ENCODE data around the gene IRS1.

IRS1 gene

DNA sequence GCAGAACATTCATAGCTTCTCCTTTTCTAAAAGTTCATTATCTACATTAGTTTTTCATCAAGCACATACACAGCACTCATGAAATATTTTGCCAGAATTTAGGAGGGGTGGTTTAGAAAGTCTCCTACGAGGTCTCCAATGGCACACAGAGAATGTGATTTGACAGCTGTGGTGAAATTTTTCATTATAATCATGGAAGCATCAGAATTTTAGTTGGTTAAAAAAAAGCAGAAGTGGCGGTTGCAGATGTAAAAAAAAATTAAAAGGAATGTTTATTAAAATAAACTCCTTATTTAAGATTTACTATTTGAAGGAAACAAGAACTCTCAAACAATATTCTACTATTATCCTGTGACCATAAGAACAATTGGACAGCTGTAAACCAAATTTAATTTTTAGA is 25.4 kb upstream of the IRS1 start:
- FAIRE-seq: peak; percentile 4

GRCh38 chr2:226818930-226819329 is 19.3 kb upstream of the IRS1 start:
- FAIRE-seq: no peak

- no peak for FAIRE-seq
These were observed 13.6 kb upstream of the IRS1 start for GRCh38 chr2:226813148-226813701.

- no peak for FAIRE-seq
These were observed 3.8 kb upstream of the IRS1 start for GRCh38 chr2:226803410-226803809.

DNA sequence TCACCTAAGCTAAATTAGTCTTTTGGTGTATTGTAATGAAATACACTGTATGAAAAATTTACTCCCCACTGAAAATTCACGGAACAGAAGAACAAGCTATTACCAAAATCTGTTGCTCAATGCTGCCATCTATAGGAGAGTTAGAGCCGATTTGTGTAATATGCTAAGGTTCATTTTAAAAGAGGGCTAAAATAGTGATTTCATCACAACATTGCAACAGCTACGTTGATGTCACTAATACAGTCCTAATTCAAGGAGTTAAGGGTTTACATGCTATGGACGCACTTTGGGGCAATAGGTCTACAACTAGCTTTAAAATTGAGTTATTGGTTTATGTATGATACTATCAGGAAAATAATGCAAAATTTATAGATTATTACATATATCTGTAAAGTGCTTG is 3.0 kb upstream of the IRS1 start:
- FAIRE-seq: peak; percentile 94

- peak; percentile 67 for FAIRE-seq
These were observed 1.5 kb upstream of the IRS1 start for GRCh38 chr2:226800941-226801784.

DNA sequence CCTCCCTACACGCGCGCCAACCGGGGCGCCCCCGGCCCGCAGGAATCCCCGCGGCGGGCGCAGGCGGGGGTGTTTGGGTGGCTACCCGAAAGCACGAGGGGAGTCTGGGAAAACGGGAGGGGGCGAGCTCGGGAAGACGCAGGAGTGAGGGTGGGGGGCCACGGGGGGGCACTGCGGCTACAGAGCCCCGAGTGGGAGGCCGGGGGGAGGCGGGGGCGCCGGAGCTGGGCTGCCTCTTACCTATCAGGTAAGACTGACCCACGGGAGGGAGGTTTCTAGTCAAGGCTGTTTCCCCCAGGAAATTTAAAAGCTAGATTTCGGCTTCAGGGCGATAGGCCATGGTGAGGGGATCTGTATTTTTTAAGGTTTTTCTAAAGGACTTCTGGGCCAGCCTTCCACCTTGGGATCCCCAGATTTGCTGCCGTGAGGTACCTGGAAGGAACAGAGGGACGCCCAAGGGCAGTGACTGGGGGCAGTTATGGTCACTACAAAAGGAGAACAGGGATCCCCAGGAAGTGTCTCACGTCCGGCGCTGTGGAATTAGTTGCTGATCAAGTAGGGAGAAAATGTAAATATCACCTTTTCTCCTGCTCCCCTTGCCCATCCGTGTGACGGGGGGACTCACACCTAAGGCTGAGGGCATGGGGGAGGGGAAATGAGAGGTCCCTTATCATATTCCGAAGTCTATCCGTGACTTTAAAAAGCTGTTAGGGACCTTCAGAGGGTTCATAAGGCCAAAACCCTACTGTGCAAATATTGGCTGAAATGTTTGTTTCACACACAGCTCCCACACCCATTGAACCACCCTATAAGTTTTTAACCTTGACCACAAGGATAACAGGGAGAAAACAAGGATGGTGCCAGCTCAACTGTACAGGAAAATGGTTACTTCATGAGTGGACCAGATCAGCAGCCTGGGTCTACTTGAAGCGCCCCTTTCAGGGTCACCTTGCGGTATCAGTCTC is 638 bp upstream of the IRS1 start:
- FAIRE-seq: no peak

DNA sequence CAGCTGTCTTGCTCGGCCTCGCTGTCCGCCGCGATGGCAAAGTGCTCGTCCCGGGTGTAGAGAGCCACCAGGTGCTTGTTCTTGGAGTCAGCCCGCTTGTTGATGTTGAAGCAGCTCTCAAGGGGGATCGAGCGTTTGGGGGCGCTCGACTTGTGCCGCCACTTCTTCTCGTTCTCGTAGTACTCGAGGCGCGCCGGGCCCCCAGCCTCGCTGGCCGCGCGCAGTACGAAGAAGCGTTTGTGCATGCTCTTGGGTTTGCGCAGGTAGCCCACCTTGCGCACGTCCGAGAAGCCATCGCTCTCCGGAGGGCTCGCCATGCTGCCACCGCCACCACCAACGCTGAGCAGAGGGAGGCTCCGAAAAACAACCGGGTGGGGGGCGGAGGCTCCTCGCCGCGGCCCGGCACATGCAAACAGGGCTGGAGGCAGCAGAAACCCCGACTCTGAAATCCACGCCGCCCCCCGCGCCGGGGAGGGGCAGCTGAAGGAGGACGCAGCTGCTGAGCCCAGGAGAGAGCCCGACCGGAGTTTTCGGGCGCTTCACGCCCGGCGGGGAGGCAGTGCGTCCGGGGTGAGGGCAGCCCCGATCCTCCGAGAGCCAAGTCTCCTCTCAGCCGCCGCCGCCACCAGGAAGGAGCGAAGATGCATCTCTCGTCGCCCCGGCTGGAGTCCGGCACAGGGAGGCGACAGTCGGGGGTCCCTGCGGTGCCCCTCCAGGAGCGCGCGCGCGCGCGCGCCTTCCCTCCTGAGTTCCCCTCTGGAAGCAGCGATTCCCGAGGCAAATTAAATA is 1.0 kb downstream of the IRS1 start:
- no peak for FAIRE-seq

GRCh38 chr2:226797989-226798421 is 1.6 kb downstream of the IRS1 start:
- FAIRE-seq: no peak

DNA sequence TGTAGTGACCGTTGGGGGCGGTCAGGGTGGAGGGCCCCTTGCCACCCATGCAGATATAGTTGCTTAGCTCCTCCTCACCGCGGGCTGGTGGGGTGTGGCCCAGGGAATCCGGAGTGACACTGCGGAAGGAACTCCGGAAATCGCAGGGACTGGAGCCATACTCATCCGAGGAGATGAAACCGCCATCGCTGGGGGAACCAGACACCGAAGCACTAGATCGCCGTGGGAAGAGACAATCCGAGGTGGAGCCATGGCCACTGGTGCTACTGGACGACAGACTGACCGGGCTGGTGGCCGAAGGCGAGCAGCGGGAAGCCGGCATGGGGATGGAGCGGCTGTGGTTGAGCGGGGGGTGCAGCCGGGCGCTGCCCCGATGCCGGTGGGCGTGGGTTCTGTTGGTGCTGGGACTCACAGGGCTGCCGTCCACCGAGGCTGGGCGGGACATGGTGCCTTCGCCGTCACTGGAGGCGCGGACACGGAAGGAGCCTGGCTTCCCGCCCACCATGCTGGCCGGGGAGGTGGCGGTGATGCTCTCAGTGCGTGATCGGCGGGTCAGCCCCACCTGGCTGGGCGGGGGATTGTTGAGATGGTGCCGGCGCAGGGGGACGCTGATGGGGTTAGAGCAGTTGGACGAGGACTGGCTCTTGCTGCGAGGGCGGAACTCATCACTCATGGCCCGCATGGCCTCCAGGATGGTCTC is 2.2 kb downstream of the IRS1 start:
- FAIRE-seq: no peak

- FAIRE-seq: no peak
These were observed 2.8 kb downstream of the IRS1 start for GRCh38 chr2:226796840-226797288.

GRCh38 chr2:226796012-226796839 is 3.4 kb downstream of the IRS1 start:
- no peak for FAIRE-seq

GRCh38 chr2:226795281-226796011 is 4.2 kb downstream of the IRS1 start:
- FAIRE-seq: no peak

- FAIRE-seq: no peak
These were observed 4.9 kb downstream of the IRS1 start for GRCh38 chr2:226794751-226795171.

GRCh38 chr2:226794196-226794661 is 5.4 kb downstream of the IRS1 start:
- no peak for FAIRE-seq

DNA sequence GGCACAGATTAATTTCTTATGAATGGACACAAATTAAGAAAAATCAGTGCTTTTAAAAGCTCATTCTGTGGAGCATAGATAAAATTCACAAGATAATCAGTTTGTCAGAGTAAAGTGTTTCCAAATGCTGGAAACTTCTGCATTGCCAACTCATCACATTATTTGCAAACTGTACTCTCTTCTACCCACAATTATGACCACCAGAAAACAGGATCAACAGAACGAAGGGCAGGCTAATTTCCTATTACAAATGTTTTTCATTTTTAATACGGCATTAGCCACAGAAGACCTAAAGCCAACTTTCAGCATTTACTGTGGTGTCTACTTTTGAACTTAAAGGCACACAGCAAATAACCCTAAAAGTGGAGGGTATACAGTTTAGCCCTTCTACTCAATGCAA is 6.0 kb downstream of the IRS1 start:
- no peak for FAIRE-seq

DNA sequence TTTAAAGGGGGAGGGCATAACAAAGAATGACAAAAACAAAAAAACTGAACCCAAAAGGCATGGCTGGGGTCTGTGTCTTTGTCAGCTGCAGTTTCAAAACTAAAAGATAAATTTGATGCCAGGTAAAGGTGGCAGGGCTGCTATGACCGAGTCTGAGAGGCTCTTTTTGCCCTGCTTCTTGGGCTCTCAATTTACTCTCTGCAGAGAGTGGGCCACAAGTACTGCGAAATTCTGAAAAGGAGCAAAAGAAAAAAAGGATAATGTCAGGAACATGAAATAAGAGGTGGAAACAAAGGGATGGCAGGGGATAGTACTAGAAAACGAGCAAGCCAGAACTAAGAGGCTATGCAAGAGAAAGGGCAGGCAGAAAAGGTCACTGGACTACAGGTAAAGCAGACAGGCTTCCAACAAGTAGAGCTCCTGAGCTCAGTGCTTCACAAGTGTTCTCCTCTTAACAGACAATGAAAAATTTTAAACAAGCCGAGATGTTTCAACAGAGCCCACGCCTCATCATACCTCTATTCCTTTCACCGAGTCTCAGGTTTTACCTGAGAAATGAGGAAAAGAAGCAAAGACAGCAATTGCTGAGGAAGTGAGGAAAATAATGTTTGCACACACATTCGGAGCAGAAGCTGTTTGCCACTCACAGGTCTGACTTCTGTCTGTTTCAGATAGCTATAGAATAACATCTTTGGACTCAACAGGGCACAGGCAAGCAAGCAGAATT is 7.3 kb downstream of the IRS1 start:
- no peak for FAIRE-seq

DNA sequence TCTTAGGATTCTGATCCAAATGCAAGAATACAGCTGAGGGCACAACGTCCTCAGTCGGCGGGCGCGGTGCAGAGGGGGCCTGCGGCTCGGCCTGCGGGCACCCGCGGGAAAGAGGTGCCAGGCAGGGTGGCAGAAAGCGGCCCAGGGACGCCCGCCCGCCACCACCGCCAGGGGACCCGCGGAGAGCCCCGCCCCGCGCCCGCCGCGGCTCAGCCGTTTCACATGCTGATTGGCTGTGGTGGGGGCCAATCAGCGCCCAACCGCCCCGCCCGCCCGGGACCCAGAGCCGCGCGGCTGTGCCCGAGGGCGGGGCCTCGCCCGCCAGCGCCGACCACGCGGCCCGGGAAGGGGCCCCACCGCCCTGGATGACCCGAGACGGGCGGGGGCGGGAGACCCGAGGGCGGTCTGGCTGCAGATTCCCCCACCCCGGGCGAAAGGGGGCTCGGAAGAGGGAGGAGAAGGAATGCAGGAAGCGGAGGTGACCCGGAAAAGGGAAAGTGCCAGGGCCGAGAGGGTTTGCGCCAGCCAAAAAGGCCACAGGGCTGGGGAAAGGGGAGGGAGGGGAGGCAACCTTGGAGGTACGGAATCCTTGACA is 8.0 kb downstream of the IRS1 start:
- no peak for FAIRE-seq

DNA sequence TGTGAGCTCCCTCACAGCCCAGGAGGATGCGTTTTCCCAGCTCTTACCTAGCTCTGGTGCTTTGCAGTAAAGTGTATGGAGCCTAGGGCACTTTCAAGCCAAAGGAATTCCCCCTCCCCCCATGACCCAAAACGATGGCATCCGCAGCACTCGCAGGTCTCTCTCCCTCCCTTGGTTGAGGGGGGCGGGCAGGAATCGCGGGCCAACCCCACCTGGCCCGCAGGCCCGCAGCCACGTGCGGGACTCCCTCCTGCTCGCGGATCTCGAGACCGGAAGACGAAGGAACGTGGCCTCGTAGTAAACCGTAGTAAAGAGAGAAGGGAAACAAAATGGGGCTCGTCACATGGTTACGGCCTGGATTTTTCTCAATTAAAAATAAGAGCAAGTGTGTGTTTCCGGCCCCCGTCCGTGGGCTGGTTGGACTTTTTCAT is 8.5 kb downstream of the IRS1 start:
- no peak for FAIRE-seq

Measured in endometrium (tissue), 2 donors.